Renal pelvis (tissue), 4 donors: ENCODE measurements around the gene FST. TPM values are rescaled to one million over a fixed set of nuclear protein-coding genes. Genes with fewer than 3 reads are reported as not detected.

Source experiments
- DNase-seq: peaks from one replicate; pipeline ENCODE4 v3.0.0-alpha.2; 2013
- polyA plus RNA-seq, 3 donors: library from polyadenylated mRNA; unstranded; fragments of 120-200 nt; gene quantifications; one replicate each; pipeline ENCODE4 v1.2.1, GENCODE V29; 2013; ENCODE audit not compliant: insufficient read length in 3 of 3

Gene FST
- polyA plus RNA-seq, 3 donors = 12.1 to 35.0 (median 28.8) TPM

DNA sequence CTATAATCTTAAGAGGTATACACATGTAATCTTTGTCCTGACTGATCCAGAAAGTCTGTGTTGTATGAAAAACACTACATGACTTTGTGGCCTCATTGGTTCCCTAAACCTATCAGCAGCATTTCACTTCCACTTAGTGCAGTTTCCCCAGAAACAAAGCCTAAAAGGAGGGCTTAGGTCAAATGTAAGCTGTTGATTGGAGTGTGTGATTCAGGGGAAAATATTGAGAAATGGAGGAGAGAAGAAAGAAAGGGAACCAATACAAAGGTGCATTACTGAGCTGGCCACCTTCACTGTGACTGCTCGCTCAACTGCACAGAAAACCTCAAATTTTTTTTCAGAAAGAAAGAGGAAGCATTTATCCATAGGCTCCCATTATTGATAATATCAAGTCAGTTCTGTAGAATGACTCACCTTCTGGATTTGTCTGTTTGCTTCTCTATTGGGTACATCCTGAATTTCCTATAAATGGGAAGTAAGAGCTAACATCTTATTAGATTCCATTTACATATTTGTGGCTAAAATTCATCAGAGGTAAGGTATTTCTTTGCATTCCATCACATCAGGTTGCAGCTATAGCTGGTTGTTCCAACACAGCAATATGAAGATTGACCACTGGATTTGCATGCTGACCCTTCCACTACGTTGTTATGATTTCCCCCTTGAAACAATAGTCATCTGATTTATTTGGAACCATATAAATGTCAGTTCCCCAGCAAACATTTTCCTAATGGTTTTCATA lies 10.3 kb upstream of the FST start:
- DNase-seq = no peak

DNA sequence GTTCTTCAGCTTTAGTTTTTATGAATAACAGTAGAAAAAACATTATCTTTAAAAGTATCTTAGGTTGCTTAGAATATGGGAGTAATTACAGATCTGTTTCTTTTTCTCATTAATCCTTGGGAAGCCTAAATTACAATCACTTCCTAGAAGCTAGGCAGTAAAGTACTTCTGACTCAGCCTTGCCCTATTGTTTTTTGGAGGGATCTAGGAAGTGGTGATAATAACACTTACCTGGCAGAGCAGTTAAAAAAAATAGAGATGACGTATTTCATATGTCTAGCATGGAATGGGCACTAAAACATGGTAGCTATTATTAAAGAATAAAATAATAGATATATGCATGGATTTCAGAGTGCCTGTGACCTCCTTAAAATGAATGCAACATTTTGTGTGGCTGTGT lies 8.2 kb upstream of the FST start:
- no peak for DNase-seq

DNA sequence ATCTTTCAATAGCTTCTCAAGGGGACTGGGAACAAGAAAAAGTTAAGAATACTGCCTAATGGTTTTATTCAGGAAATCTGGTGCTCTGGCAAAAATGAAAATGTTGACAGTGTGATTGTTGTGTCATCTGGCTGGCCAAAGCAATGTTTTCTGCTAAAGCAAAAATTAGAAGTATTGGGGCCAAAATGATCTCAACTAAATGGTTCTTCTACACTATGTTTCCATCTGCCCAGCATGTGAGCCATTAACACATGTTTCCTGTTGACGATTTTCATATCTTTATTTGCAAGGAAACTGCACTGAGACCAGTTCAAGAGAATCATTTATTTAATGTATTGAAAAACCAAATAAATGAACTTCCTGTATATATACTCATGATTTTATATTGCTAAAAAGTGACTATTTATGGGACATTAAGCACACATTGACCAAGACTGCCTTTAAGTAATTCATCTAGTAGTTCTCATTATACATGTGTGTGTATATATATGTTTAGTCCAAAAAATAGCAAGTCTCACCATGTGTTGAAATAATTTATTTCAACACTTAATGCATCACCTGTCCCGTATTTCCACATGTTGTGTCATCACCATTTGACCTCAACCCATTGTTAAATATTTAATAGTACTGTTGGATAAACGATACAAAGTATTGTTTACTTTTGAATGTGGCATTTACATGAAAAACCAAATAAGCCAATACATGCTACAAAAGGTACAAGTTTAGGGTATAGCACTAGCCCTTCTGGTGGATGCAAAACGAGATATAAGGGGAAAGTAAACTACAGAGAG lies 7.5 kb upstream of the FST start:
- no peak for DNase-seq

DNA sequence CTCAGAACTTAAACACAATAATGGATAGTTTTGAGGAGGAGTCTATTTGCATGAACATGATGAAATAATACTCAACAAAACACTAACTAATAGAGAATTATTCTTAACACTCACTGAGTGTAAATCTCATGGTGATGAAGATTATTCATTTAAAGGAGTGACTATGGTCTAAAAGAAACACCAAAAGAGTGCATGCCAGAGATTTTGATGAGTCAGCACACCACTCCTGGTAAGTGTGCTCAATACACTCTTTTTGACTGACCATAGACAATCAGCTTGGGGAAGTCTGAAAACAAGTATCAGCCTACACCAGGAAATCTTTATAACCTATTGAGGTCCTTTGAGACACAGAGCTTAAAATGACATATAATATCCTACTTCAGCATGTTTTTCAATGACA lies 6.8 kb upstream of the FST start:
- no peak for DNase-seq

DNA sequence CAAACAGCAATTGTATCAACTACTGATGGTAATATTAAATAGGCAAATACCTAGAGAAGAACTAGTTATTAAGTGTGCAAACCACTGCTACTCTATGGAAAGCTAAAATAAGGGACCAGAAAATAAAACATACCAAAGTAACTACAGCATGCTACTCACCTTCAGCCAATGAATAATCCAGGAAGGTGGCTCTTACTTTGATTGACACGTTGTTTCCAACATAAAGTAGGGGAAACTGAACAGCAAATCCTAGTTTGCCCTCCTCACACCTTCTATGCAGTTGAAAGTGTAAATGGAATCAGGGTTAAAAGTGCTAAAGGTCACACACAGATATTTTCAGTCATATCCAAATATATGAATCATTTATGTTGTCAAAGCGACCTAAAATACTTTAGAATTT lies 5.1 kb upstream of the FST start:
- DNase-seq = no peak

DNA sequence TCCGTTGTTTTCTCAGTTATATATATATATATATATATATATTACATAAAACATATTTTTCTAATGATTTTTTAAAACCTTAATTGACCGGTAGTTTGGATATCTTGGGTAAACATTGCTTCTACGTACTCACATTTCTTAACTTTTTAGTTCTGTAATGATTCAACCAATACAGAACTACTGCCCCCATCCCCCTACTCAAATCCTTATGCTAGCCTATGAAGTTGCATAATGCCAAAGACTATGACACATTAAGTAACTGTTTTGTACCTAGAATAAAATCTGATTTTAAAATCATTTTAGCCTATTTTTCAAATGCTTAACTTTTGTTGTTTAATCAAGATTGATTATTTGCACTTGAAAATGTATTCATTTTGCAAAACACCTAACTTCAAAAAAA lies 4.4 kb upstream of the FST start:
- DNase-seq = no peak

DNA sequence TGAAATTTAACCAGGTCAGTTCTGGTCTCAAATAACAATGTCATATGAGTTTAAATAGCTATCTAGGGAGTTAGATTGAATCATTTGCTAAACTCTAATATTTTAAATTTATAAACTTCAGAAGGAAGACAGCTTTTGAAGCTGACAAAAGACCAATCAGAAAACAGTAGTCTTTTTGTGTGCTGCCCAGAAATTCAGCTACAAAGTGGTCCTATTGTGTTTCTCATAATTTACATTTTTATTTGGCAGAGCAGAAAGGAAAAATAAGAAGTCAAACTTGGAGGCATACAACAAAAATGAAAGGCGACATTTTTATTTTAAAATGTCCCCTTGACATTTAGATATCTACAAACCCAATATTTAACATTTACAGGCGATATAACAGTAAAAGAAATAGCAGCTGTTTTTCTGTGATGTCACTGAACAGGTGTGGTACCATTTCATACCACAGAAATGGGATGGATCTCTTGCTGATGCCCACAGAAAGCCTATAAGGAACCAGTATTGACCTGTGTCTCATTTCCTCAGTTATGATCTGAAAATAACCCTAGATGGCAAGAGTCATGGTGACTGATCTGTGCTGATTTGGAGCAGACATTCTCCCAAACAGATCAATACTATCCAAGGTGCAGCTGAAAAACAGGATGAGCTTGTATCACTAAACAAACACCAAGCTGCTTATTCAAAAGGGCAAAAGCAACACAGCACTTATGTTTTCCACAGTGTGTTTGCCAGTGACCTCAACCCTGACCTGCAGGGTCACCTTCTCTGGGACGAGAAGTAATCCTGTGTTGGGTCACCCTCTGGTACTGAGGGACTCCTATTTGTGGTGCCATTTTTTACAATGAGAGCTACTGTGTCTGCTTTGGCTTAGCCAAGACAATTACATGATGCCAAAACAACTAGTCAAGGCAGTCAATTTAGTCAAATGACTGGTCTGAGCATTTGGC lies 3.6 kb upstream of the FST start:
- no peak for DNase-seq

DNA sequence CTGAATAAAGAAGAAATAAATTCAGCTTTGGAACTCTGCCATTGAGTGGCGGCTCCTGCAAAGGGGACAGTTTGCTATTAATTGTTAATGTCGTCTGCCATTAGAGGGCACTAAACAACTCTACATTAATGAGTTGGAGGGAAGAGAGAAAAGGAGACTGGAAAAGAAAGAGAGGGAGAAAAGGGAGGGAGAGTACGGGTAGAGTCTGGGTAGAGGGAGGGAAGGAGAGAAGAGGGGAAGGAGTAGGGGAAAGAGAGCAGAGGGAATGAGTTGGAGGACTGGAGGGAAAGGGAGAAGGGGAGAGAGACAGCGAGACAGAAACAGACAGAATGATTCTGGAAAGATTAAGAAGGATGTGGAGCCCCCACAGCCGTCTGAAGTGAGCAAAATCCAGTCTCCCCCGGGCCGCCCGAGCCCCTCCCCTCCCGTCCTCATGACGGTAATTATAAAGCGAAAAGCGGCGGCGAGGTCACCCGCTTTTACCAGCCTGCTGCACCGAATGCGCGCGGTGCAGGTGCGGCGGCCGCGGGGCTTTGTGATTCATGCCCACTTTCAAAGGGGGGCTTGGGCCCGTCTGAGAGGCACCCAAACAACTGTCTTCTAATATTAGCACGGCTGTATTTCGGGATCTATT lies 1.9 kb upstream of the FST start:
- DNase-seq = peak; percentile 79

DNA sequence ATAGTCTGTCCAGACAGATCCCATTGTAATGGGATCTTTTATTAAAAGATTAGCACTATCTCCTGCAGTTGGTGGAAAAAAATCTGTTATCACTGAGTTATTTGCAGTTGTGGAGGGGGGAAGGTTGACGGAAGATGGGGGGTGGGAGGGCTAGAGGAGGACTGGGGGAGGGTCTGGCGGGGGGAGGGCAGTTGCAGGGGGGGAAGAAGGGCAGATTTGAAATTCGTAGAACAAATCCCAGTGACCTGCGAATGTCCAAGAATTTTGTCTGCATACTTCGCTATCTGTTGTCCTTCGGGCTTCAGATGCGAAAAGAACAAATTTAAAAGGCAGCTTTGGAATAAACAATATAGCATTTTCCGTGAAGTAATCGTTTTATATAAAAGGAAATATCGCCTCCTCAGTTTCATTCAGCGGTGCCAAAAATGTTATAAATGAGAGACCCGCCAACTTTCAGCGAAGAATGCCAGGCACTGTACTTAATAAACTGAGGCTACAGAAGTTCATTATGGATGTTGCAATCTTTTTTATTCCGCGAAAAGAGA lies 1.3 kb upstream of the FST start:
- no peak for DNase-seq

DNA sequence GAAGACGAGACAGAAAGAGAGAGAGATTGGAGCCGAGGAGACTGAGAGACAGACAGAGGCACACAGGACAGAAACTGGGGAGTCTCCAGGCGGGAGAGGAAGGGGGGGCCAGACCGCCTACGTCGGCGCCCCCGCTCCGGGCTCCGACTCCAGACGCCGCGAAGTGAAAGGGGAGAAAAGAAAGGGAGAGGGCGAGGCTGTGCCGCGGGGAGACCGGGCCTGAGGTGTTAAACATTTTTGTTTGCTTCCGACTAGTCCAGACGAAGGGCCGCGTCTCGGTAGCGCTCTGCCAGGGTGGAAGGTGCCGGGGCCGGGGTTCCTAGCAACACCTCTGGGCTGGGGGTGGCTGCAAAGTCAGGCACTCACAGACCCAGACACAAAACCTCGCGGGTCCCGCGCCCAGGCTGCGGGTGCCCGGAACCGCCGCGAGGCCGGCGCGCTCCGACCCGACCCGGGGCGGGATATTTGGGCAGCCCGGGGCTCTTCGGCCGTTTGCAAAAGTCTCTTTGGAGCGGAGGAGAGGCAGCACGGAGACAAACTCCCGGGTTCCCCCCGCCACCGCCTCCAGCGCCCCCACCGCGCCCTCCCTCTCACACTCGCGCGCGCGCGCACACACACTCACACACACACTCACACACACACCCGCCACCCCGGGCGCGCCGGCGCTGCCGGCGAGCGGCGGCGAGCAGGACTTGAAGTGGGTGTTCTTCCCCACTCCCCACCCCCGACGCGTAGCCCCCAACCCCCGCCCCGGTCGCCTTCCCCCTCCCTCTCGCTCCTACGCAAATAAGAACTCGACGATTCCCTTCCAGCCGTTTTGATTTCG lies 626 bp upstream of the FST start:
- peak; percentile 61 for DNase-seq

DNA sequence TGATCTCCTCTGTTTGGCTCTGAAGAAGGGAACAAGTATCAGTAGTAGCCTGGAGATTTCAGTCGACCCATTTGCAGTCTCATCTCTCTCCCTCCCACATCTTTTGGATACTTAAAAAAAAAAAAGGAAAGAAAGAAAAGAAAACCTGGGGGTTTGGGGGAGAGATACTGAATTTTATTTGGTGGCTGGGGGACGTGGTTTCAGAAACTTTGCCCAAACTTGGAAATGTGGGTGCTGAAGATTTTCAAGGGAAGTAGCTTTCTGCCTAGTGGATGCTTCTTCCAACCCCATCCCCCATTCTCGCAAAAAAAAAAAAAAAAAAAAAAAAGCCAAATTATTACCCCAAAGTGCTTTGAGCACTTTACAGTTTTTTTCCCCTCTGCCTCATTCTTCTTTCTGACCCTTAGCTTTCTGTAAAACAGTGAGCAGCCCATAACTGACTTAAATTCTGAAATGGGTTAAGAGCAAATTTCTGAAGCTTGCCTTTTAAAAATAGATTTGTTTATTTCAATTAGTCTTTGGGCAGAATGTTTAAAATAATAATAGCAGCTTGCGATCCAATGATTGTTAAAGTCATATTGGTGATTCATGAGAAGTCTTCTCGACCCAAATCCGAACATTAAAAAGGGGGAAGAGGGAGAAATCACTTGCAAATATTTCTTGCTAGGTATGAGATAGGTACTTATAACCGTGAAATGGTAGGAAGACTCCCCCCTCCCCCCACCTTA lies 894 bp downstream of the FST start:
- no peak for DNase-seq

DNA sequence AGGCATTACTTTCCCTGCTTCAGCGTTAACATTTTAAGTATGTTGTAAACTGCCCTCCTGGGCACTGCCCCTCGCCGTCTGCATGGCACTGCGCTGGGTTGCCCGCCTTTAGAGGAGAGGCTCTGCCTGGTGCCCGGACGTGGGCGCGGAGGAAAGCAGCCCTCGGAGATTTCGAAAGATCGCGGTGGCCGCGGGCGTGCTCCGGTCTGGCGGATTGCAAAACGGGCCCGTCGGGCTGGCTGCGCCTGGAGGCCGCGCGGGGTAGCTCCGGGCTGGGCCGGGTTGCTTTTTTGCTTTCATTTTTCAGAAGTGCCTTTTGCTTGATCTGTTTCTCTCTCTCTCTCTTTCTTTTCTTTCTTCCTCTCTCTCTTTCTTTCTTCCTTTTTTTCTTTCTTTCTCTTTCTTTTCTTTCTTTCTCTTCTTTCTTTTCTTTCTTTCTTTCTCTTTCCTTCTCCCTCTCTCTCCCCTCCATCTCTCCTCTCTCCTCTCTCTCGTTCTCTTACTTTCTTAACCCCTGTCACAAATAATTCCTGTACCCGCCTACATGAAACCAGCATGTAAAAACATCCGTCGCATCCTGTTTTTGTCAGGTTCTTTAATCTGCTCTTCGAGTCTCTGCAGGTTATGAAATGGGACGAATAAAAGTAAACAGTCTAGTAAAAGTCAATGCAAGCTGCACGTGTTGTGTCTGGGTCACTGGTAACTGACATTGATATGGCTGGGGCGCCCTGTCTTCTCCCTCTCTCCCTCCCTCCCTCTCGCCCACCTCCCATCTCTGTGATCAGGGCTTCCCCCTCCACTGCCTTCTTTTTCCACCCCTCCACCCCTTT lies 1.7 kb downstream of the FST start:
- DNase-seq = no peak

DNA sequence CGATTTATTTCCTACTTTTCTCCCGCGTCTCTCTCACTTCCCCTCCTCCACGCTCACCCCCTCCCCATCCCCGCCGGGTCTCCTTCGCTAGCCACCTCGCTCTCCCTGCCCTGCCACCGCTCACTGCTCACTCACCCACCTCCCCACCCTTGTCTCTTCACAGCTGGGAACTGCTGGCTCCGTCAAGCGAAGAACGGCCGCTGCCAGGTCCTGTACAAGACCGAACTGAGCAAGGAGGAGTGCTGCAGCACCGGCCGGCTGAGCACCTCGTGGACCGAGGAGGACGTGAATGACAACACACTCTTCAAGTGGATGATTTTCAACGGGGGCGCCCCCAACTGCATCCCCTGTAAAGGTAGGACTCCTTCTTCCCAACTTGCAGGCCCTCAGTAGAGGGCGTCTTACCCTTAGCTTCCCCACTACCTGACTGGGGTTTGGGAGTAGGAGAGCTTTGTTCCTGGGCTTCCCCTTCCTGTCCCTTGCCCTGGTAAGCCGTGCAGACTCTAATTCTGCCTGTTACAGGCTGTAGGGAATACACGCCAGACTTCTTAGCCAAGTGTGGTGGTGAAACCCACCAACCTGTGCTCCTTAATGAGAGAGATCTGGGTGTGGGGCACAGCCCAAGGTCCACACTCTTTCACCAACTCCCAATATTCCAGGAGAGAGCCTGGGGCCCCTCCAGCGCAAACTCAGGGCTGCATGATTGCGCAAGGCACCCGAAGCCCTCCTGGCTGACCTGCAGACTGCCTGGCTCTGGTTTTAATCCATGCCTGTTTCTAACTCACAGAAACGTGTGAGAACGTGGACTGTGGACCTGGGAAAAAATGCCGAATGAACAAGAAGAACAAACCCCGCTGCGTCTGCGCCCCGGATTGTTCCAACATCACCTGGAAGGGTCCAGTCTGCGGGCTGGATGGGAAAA lies 2.5 kb downstream of the FST start:
- DNase-seq = peak; percentile 47

DNA sequence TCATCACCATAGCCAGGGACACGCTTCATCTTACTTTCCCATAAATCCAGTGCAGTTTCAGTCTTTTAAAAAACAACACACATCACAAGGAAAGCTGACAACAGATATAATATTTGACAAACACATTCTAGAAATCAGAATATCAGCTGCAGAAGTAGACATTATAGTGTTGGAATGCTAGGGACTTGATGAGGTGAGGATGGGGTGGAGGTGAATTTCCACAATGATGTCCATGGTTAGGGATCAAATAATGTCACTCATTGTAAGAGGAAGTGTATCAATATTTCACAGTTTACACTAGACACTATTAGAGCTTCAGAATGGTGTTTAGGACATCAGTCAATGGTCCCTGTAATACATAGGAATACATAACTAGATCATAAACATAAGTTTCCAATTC lies 7.0 kb downstream of the FST start:
- no peak for DNase-seq

DNA sequence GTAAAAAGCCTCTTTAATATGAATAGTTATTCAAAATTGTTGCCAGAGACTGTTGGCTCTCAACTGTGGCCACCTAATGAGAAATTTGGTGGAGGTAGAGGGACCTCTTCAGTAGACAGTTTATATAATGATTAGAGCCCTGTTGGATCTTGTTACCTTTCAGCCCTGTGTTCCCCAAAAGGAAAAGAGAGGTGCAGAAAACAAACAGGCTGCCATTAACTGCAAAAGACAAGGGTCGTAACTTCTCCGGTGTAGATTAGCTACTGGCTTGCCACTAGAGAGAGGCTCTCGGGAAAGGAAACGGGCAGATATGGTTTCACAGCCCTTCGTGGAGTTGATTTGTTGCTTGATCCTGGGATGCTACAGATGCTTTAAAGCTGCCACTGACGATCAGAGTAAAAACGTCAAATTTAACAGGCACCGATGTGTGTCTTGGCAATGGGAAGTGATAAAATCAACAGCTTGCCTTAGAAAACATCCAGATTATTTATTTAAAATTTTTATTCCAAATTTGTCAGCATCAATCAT lies 7.8 kb downstream of the FST start:
- peak; percentile 57 for DNase-seq

DNA sequence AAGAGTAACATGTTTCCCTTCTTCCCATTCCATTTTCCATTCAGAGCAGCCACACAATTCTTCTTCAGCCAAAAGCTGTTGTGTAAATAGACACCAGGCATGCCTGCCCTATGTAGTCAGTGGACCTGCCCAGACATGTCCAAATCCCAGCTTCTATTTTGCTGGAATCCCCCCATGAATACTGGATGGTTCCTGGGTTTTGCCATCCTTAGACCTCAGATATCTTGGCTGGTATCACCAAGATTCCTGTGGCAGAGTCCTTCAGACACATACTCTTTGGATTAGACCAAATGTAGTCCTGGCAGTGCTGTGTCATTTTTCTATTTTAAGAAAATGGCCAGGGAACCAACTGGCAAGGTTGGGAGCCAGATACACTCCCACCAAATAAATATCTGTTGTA lies 10.3 kb downstream of the FST start:
- DNase-seq = no peak

DNA sequence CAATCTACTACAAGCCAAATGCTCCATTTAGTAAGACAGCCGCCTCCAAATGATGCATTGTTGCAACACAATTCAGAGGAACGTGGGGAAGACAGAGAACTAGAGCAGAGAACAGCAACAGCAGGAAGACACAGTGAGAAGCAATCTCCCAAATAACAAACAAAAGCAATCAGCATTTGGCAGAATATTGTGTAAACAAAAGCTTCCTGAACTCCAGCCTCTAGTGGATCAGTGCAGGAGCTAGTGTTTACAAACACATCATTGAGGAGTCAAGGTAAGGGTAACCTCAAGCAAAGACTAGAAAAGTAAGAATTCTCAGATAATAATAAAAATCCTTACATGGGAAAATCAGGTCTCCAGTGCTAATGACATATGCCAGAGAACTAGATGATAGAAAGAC lies 20.6 kb downstream of the FST start:
- no peak for DNase-seq
